ENCODE results near the gene IER5. TPM values are rescaled to one million over a fixed set of nuclear protein-coding genes. Genes with fewer than 3 reads are reported as not detected.

The IER5 gene
- total RNA-seq (2021; ENCODE audit: unreplicated experiment) (30.5 TPM), Bru-seq, nascent RNA (percentile 93 among the genes with signal in this experiment), BruChase-seq, experiment 1, labeled RNA remaining after a 6-hour chase (percentile 70 among the genes with signal in this experiment), BruChase-seq, experiment 2, labeled RNA remaining after a 2-hour chase (percentile 92 among the genes with signal in this experiment)
- polyA plus RNA-seq (2012) = 19.3 and 20.5 TPM in 2 replicates
- long read RNA-seq, full-length matches to known transcripts = 117 of 117 reads
- long read RNA-seq, partial matches to known transcripts = 0 of 117 reads
- long read RNA-seq, other reads (novel, unspliced or antisense) = 0 of 117 reads

- intact Hi-C loops (cut with micrococcal nuclease) = loop anchor here (2.0 kb wide), 1 partner anchor 16 kb away; no protein-coding TSS in a partner anchor
- Histone ChIP-seq H3K9me2 (ENCODE audit: insufficient read depth) (no peaks in the 10 kb centered on the region), H3K9ac (ENCODE audit: low read length) (peak within 1 kb of the TSS; percentile 79), H4K20me1 (ENCODE audit: insufficient read depth) (peaks cover 22% of the 10 kb centered on the region; the same call in 1 of the 2 replicates), H3K79me2 (ENCODE audit: insufficient read depth, low read length) (peaks cover 44% of the 10 kb centered on the region), H3K27ac (ENCODE audit: low read depth, low read length) (peak within 1 kb of the TSS; percentile 82), H3K4me2 (ENCODE audit: low read length) (peak within 1 kb of the TSS; percentile 75), H3K27me3 (ENCODE audit: insufficient read depth, low read length) (no peaks in the 10 kb centered on the region), H3K4me3 (replicated peaks in 1 of 2; ENCODE audit: low read depth in 1 of 2, low read length in 2 of 2) (peak within 1 kb of the TSS; percentile 66 to 74), H3K9me3 (ENCODE audit: control insufficient read depth in 1 of 2, insufficient read depth in 1 of 2, low read depth in 1 of 2, low read length in 2 of 2) (no peaks in the 10 kb centered on the region), H3K4me1 (ENCODE audit: control insufficient read depth in 1 of 2, insufficient read depth in 2 of 2, low read length in 2 of 2) (peaks cover 21 to 44% of the 10 kb centered on the region in 2 experiments), H2AFZ (ENCODE audit: low read depth, low read length, poor library complexity, severe bottlenecking) (no peak within 1 kb of the TSS), H3K36me3 (ENCODE audit: control insufficient read depth in 1 of 2, insufficient read depth in 2 of 2, low read length in 2 of 2) (peaks cover 3% of the 10 kb centered on the region in 2 experiments; a peak in 2 of 4 replicates)
- peak; percentile 94 for DNase-seq (ENCODE audit: low read depth, low spot score)
- BruUV-seq (replicated peaks) = TSS peak; percentile 97
- TF ChIP-seq YY1 (IDR thresholded peaks at IDR 0.05; ENCODE audit: extremely low read depth, insufficient replicate concordance, low read depth, low read length) (peak; percentile 76), CBX3 (IDR thresholded peaks at IDR 0.05; ENCODE audit: low read depth) (peak; percentile 89), POLR2A (IDR thresholded peaks at IDR 0.05; ENCODE audit: borderline replicate concordance, extremely low read depth, insufficient read depth, insufficient read length) (peak; percentile 99), POLR2AphosphoS5 (IDR thresholded peaks at IDR 0.05; ENCODE audit: low read depth, low read length) (peak; percentile 100), MAX (IDR thresholded peaks at IDR 0.05) (peak; percentile 88), SRF (IDR thresholded peaks at IDR 0.05; ENCODE audit: low read depth) (no peak), SP1 (IDR thresholded peaks at IDR 0.05; ENCODE audit: low read depth) (peak; percentile 87), REST (IDR thresholded peaks at IDR 0.05; ENCODE audit: low read depth) (no peak), TCF7L2 (IDR thresholded peaks at IDR 0.05; ENCODE audit: borderline replicate concordance, extremely low read depth, insufficient read depth, insufficient read length) (peak; percentile 6), SIN3A (IDR thresholded peaks at IDR 0.05; ENCODE audit: low read depth) (peak; percentile 100), ZFX (IDR thresholded peaks at IDR 0.05) (peak; percentile 41)
- TF ChIP-seq, protein P1, sequence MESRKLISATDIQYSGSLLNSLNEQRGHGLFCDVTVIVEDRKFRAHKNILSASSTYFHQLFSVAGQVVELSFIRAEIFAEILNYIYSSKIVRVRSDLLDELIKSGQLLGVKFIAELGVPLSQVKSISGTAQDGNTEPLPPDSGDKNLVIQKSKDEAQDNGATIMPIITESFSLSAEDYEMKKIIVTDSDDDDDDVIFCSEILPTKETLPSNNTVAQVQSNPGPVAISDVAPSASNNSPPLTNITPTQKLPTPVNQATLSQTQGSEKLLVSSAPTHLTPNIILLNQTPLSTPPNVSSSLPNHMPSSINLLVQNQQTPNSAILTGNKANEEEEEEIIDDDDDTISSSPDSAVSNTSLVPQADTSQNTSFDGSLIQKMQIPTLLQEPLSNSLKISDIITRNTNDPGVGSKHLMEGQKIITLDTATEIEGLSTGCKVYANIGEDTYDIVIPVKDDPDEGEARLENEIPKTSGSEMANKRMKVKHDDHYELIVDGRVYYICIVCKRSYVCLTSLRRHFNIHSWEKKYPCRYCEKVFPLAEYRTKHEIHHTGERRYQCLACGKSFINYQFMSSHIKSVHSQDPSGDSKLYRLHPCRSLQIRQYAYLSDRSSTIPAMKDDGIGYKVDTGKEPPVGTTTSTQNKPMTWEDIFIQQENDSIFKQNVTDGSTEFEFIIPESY (IDR thresholded peaks at IDR 0.05; ENCODE audit: extremely low read depth, insufficient replicate concordance, low read length) = peak; percentile 13
- TF ChIP-seq, protein P2, sequence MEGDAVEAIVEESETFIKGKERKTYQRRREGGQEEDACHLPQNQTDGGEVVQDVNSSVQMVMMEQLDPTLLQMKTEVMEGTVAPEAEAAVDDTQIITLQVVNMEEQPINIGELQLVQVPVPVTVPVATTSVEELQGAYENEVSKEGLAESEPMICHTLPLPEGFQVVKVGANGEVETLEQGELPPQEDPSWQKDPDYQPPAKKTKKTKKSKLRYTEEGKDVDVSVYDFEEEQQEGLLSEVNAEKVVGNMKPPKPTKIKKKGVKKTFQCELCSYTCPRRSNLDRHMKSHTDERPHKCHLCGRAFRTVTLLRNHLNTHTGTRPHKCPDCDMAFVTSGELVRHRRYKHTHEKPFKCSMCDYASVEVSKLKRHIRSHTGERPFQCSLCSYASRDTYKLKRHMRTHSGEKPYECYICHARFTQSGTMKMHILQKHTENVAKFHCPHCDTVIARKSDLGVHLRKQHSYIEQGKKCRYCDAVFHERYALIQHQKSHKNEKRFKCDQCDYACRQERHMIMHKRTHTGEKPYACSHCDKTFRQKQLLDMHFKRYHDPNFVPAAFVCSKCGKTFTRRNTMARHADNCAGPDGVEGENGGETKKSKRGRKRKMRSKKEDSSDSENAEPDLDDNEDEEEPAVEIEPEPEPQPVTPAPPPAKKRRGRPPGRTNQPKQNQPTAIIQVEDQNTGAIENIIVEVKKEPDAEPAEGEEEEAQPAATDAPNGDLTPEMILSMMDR (IDR thresholded peaks at IDR 0.05 in 2 of 3, conservative IDR thresholded peaks at IDR 0.05 in 1 of 3; ENCODE audit: borderline replicate concordance in 1 of 3, insufficient read depth in 1 of 3, low read depth in 2 of 3, low read length in 2 of 3) = no peak
- ATAC-seq = peak; percentile 83
- ChIA-PET RAD21 (ENCODE audit: low non-redundant PET in 1 of 2, low total read pairs in 2 of 2, uncharacterized antibody in 2 of 2, unreplicated experiment in 2 of 2) (interaction anchor here in 1 of 2 experiments (0.7 kb wide), 1 partner anchor 53 kb away, joined by 3 read pairs; no protein-coding TSS in a partner anchor), CTCF (no interaction called here), POLR2A (interaction anchor here (0.7 to 1.4 kb wide), 11 partner anchors 9 to 554 kb away, joined by 3 to 10 read pairs (median 4); no protein-coding TSS in a partner anchor)
These were observed at the start of gene IER5 for GRCh38 chr1:181088079-181089016. TSS of gene IER5 (plus strand) at chr1:181088700. CDS start at chr1:181088903, 203 bp downstream.
